Measurements from ENCODE around the gene TSPYL1. TPM values are rescaled to one million over a fixed set of nuclear protein-coding genes. Genes with fewer than 3 reads are reported as not detected.
A peak's percentile ranks its signal among the peaks of the same experiment; 100 is the strongest.

TSPYL1 gene
- total RNA-seq, 4 donors from 2014 or later, result 16.1 to 59.8 (median 47.9) TPM

- Histone ChIP-seq H3K27ac (peak overlapping the region; percentile 86 to 93 (median 90)), H3K4me3 (peak overlapping the region; percentile 74 to 98 (median 81)), H3K9me3 (no peaks in the 10 kb centered on the region), H3K36me3 (no peaks in the 10 kb centered on the region), H3K27me3 (no peaks in the 10 kb centered on the region), H3K4me1 (peaks cover 23 to 51% (median 41%) of the 10 kb centered on the region in 4 donors)
- in situ Hi-C loops (cut with MboI; ENCODE audit: low pct_ligation_motif_present in 1 of 4, low pct_unique_long_range_greater_than_20kb in 1 of 4, low sequenced_read_pairs in 3 of 4) (no loop called here), intact Hi-C loops (cut with DNase I; ENCODE audit: low total_unique reads) (no loop called here)
- TF ChIP-seq POLR2AphosphoS5 (IDR thresholded peaks at IDR 0.05) (no peak), EP300 (IDR thresholded peaks at IDR 0.05; ENCODE audit: low read depth) (no peak), POLR2A (IDR thresholded peaks at IDR 0.05) (no peak), CTCF (IDR thresholded peaks at IDR 0.05) (no peak)
- no peak for DNase-seq
- WGBS, 2 donors (ENCODE audit: low coverage in 1 of 2), result 15 to 41% methylated on average over 6 to 11 of the region's 11 CpGs
Observed at GRCh38 chr6:116253188-116253504, 26.6 kb downstream of the TSPYL1 start.

GRCh38 chr6:116251568-116252384 is 28.0 kb downstream of the TSPYL1 start:
- Histone ChIP-seq H3K9me3 (no peaks in the 10 kb centered on the region), H3K27ac (peak overlapping the region in 1 of 4 donors; percentile 5), H3K4me3 (no peak overlapping the region), H3K4me1 (peaks cover 23 to 51% (median 41%) of the 10 kb centered on the region in 4 donors), H3K27me3 (no peaks in the 10 kb centered on the region), H3K36me3 (no peaks in the 10 kb centered on the region)
- in situ Hi-C loops (cut with MboI; ENCODE audit: low pct_ligation_motif_present in 1 of 4, low pct_unique_long_range_greater_than_20kb in 1 of 4, low sequenced_read_pairs in 3 of 4) (no loop called here), intact Hi-C loops (cut with DNase I; ENCODE audit: low total_unique reads) (no loop called here)
- DNase-seq, result no peak
- TF ChIP-seq EP300 (IDR thresholded peaks at IDR 0.05; ENCODE audit: low read depth) (no peak), CTCF (IDR thresholded peaks at IDR 0.05) (no peak)
- WGBS, 2 donors (ENCODE audit: low coverage in 1 of 2), result 70 to 80% methylated on average over 2 to 6 of the region's 6 CpGs

GRCh38 chr6:116248577-116248976 is 31.2 kb downstream of the TSPYL1 start:
- 93 to 95% methylated on average over 2 of the region's 2 CpGs for WGBS, 2 donors (ENCODE audit: low coverage in 1 of 2)
- Histone ChIP-seq H3K4me3 (no peak overlapping the region), H3K27ac (no peak overlapping the region), H3K4me1 (peaks cover 15 to 40% (median 29%) of the 10 kb centered on the region in 4 donors), H3K36me3 (peaks cover 0 to 6% (median 0%) of the 10 kb centered on the region in 4 donors), H3K27me3 (no peaks in the 10 kb centered on the region), H3K9me3 (no peaks in the 10 kb centered on the region)
- TF ChIP-seq POLR2AphosphoS5 (IDR thresholded peaks at IDR 0.05), result no peak
- TF ChIP-seq POLR2A (IDR thresholded peaks at IDR 0.05), result no peak
- TF ChIP-seq CTCF (IDR thresholded peaks at IDR 0.05), result no peak
- no peak for TF ChIP-seq EP300 (IDR thresholded peaks at IDR 0.05; ENCODE audit: low read depth)
- in situ Hi-C loops (cut with MboI; ENCODE audit: low pct_ligation_motif_present in 1 of 4, low pct_unique_long_range_greater_than_20kb in 1 of 4, low sequenced_read_pairs in 3 of 4) (no loop called here), intact Hi-C loops (cut with DNase I; ENCODE audit: low total_unique reads) (no loop called here)
- DNase-seq, result no peak

GRCh38 chr6:116247285-116247684 is 32.4 kb downstream of the TSPYL1 start:
- in situ Hi-C loops (cut with MboI; ENCODE audit: low pct_ligation_motif_present in 1 of 4, low pct_unique_long_range_greater_than_20kb in 1 of 4, low sequenced_read_pairs in 3 of 4), result no loop called here

More at GRCh38 chr6:116247285-116247684, 32.4 kb downstream of the TSPYL1 start:
- Histone ChIP-seq H3K4me3 (no peak overlapping the region), H3K9me3 (no peaks in the 10 kb centered on the region), H3K36me3 (peaks cover 0 to 6% (median 0%) of the 10 kb centered on the region in 4 donors), H3K27ac (no peak overlapping the region), H3K27me3 (no peaks in the 10 kb centered on the region), H3K4me1 (peaks cover 6 to 32% (median 20%) of the 10 kb centered on the region in 4 donors)
- no peak for TF ChIP-seq EP300 (IDR thresholded peaks at IDR 0.05; ENCODE audit: low read depth)
- no peak for TF ChIP-seq CTCF (IDR thresholded peaks at IDR 0.05)
- TF ChIP-seq POLR2AphosphoS5 (IDR thresholded peaks at IDR 0.05), result no peak
- TF ChIP-seq POLR2A (IDR thresholded peaks at IDR 0.05), result no peak
- no peak for DNase-seq
- intact Hi-C loops (cut with DNase I; ENCODE audit: low total_unique reads), result no loop called here
